Measurements from ENCODE around the gene APBB2.

- TF ChIP-seq POLR2A (IDR thresholded peaks at IDR 0.05) (no peak), CTCF (IDR thresholded peaks at IDR 0.05) (no peak)
These were observed 22.2 kb upstream of the APBB2 start for GRCh38 chr4:41236508-41236907.
